Type B pancreatic cell (in vitro differentiated cells): Measurements from ENCODE around the gene RNF13. TPM values are rescaled to one million over a fixed set of nuclear protein-coding genes. Genes with fewer than 3 reads are reported as not detected.

ENCODE experiments used
- DNase-seq: peaks from one replicate; pipeline ENCODE4 v3.0.0; 2021; ENCODE audit warnings: mixed read lengths; ENCODE audit not compliant: unreplicated experiment; ENCODE audit errors: extremely low spot score
- H3K27ac Mint-ChIP-seq: 2 replicates; pipeline ENCODE4 v1.8.0; 2021; ENCODE audit warnings: mild to moderate bottlenecking, mixed read lengths
- H3K27me3 Mint-ChIP-seq: 2 replicates; pipeline ENCODE4 v1.8.0; 2021; ENCODE audit warnings: mixed read lengths
- H3K36me3 Mint-ChIP-seq: 2 replicates; pipeline ENCODE4 v1.8.0; 2021; ENCODE audit warnings: mixed read lengths
- H3K4me1 Mint-ChIP-seq: one replicate; pipeline ENCODE4 v1.8.0; 2021; ENCODE audit warnings: mixed read lengths; ENCODE audit not compliant: unreplicated experiment
- H3K4me3 Mint-ChIP-seq: 2 replicates; pipeline ENCODE4 v1.8.0; 2021; ENCODE audit warnings: mild to moderate bottlenecking, mixed read lengths
- H3K9me3 Mint-ChIP-seq: 2 replicates; pipeline ENCODE4 v1.8.0; 2021; ENCODE audit warnings: mixed read lengths
- total RNA-seq: library from RNA; stranded (reverse); gene quantifications from 2 replicates; pipeline ENCODE4 v1.2.1, GENCODE V29; 2021; ENCODE audit warnings: low replicate concordance
- TF ChIP-seq, protein P1 (sequence below): fragments of 200-600 bp; sonication (generic); conservative IDR thresholded peaks from 2 replicates; pipeline ENCODE4 v1.5.0; 2021; ENCODE audit warnings: antibody characterized with exemption, mild to moderate bottlenecking

RNF13 gene
- total RNA-seq, 1 donor from 2014 or later, result 40.6 TPM

- H3K9me3 Mint-ChIP-seq, result no peaks in the 10 kb centered on the region
These were observed 2.2 kb upstream of the RNF13 start for GRCh38 chr3:149810846-149811245.

DNA sequence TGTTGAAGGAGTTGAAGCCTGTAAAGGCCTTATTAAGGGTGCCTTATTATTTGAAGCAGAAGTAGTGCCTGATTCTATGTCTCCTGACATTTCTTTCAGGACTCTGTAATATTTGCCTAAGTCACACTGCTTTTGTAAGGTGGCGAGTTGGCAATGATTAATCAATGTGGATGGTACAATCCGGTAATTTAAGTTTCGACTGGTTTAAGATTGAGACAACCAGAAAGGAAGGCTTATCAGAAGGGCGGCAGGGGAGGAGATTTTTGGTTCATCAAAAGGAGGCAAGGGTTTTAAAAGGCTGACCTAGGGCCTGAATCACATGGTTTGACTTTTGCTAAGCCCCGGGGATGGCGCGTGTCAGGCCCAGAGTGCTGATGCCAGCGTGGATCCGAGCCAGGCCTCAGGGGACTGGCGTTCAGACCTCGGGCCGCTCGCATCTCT is 830 bp upstream of the RNF13 start:
- peak overlapping the region; percentile 99 for H3K27ac Mint-ChIP-seq
- no peak for DNase-seq
- no peaks in the 10 kb centered on the region for H3K9me3 Mint-ChIP-seq
- peaks cover 4% of the 10 kb centered on the region for H3K36me3 Mint-ChIP-seq
- peak overlapping the region; percentile 98 for H3K4me3 Mint-ChIP-seq
- H3K27me3 Mint-ChIP-seq, result peaks cover 3% of the 10 kb centered on the region
- peaks cover 39% of the 10 kb centered on the region for H3K4me1 Mint-ChIP-seq
- TF ChIP-seq, protein P1, sequence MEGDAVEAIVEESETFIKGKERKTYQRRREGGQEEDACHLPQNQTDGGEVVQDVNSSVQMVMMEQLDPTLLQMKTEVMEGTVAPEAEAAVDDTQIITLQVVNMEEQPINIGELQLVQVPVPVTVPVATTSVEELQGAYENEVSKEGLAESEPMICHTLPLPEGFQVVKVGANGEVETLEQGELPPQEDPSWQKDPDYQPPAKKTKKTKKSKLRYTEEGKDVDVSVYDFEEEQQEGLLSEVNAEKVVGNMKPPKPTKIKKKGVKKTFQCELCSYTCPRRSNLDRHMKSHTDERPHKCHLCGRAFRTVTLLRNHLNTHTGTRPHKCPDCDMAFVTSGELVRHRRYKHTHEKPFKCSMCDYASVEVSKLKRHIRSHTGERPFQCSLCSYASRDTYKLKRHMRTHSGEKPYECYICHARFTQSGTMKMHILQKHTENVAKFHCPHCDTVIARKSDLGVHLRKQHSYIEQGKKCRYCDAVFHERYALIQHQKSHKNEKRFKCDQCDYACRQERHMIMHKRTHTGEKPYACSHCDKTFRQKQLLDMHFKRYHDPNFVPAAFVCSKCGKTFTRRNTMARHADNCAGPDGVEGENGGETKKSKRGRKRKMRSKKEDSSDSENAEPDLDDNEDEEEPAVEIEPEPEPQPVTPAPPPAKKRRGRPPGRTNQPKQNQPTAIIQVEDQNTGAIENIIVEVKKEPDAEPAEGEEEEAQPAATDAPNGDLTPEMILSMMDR, result no peak

More at GRCh38 chr3:149810846-149811245, 2.2 kb upstream of the RNF13 start:
- peaks cover 9% of the 10 kb centered on the region for H3K27me3 Mint-ChIP-seq
- H3K4me3 Mint-ChIP-seq, result no peak overlapping the region
- H3K4me1 Mint-ChIP-seq, result peaks cover 28% of the 10 kb centered on the region
- no peak overlapping the region for H3K27ac Mint-ChIP-seq
- TF ChIP-seq, protein P1, result no peak
- no peak for DNase-seq
- H3K36me3 Mint-ChIP-seq, result peaks cover 4% of the 10 kb centered on the region

DNA sequence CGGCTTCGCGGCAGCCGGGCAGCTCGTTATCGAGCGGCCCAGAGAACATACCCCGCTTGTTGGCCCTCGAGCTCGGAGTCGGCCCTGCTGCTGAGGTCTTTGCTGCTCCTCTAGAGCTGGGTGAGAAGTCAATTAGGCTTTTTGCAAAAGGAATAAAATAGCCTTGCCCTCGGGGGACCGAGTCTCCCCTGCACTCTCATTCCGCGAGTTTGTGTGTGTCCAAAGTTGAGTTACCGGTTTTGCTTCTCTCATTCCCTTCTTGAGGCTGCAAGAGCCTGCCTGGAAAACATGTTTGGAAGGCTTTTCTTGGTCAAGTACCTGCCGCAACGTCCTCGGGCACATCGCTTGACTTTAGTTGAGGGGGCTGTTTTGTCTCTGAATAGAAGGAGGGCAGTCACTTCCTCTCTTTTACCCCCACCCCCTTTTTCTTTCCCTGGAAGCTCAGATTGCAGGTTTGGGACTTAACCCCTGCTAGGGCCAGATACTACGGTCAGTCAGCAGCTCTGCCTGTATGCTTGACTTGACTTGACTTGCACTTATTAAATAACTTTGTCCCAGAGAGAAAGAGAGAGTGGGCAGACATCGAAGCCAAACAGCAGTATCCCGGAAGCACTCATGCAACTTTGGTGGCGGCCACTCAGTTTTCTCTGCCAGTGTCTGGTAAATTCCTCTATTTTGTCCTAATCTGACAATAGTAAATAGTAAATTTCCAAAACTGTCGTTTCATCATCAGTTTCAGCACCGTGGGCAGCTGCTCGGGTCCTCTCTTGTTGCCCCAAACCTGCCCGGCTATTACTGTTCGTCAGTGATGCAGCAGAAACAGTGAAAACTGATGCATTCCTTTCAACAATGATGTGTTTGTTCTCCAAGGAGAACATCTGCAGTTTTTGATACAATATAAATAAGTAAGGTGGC is 609 bp downstream of the RNF13 start:
- peak overlapping the region; percentile 99 for H3K27ac Mint-ChIP-seq
- peaks cover 4% of the 10 kb centered on the region for H3K36me3 Mint-ChIP-seq
- peaks cover 35% of the 10 kb centered on the region for H3K4me1 Mint-ChIP-seq
- no peaks in the 10 kb centered on the region for H3K27me3 Mint-ChIP-seq
- no peak for DNase-seq
- TF ChIP-seq, protein P1, result no peak
- H3K9me3 Mint-ChIP-seq, result no peaks in the 10 kb centered on the region
- peak overlapping the region; percentile 98 for H3K4me3 Mint-ChIP-seq

- Mint-ChIP-seq H3K36me3 (peaks cover 8% of the 10 kb centered on the region), H3K4me3 (peak overlapping the region; percentile 98), H3K4me1 (peaks cover 35% of the 10 kb centered on the region), H3K27me3 (no peaks in the 10 kb centered on the region), H3K9me3 (no peaks in the 10 kb centered on the region), H3K27ac (peak overlapping the region; percentile 99)
- TF ChIP-seq, protein P1, result no peak
- DNase-seq, result no peak
These were observed 2.3 kb downstream of the RNF13 start for GRCh38 chr3:149815321-149815720.

- H3K9me3 Mint-ChIP-seq, result no peaks in the 10 kb centered on the region
- H3K27ac Mint-ChIP-seq, result no peak overlapping the region
- no peak for DNase-seq
- peaks cover 8% of the 10 kb centered on the region for H3K36me3 Mint-ChIP-seq
- peaks cover 35% of the 10 kb centered on the region for H3K4me1 Mint-ChIP-seq
- no peaks in the 10 kb centered on the region for H3K27me3 Mint-ChIP-seq
- TF ChIP-seq, protein P1, result no peak
- peak overlapping the region; percentile 43 for H3K4me3 Mint-ChIP-seq
These were observed 2.7 kb downstream of the RNF13 start for GRCh38 chr3:149815728-149816127.
